ENCODE results near the gene TRMT11. TPM values are rescaled to one million over a fixed set of nuclear protein-coding genes. Genes with fewer than 3 reads are reported as not detected.
"Not testable (repeated sequence)": the region's sequence is repeated elsewhere in the genome, so short reads cannot be mapped to it uniquely, and the experiment has no call there.

The TRMT11 gene
- total and polyA plus RNA-seq, 2 of the 13 experiments (the other 11 are each of a cell fraction or from before 2014, with no cell fraction given) = 42.2 to 81.9 TPM

DNA sequence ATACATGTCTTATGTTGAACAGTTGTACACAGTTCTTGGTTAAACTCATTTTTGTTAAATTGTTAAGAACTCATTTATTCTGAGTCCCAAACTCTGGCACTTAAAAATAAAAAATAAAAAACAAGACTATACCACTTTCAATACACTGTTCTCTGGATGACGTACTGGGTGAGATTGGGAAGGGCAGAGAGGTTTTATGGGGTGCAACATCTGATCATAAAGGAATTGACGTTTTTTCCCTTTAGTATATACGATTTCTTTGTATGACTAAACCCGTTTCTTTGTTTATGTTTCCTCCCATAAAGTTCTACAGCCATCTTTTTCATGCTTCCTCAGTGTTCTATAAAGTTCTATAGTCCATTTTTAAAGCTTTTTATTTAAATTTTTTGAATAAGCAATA lies 69.1 kb downstream of the TRMT11 start (continued):
- TF ChIP-seq CBX2 (IDR thresholded peaks at IDR 0.05; ENCODE audit: low read depth, low read length) (no peak), CBX2 (CRISPR knock-in tag; IDR thresholded peaks at IDR 0.05; ENCODE audit: low read depth) (no peak), PREB (CRISPR knock-in tag; IDR thresholded peaks at IDR 0.05) (no peak)

GRCh38 chr6:126056355-126057004 lies 70.1 kb downstream of the TRMT11 start:
- intact Hi-C loops (cut with micrococcal nuclease; ENCODE audit: unreplicated experiment) (no loop called here), in situ Hi-C loops (cut with HindIII; ENCODE audit: extremely low pct_ligation_motif_present, low pct_unique_long_range_greater_than_20kb) (no loop called here)
- Histone ChIP-seq H3K4me2 (ENCODE audit: low read depth, low read length) (no peak overlapping the region), H3K4me1 (ENCODE audit: insufficient read depth, low read length) (no peaks in the 10 kb centered on the region; the same call in 1 of the 2 replicates), H4K20me1 (ENCODE audit: insufficient read depth, low read length) (no peaks in the 10 kb centered on the region), H3K9me3 (ENCODE audit: low read length) (no peaks in the 10 kb centered on the region), H3K36me3 (replicated peaks in 1 of 2; ENCODE audit: control insufficient read depth in 1 of 2, insufficient read depth in 2 of 2, low read length in 2 of 2) (peaks cover 10 to 26% of the 10 kb centered on the region in 2 experiments), H2AFZ (ENCODE audit: low read length) (no peak overlapping the region), H3K4me3 (replicated peaks in 1 of 3; ENCODE audit: insufficient read depth in 1 of 3, low read depth in 2 of 3, low read length in 3 of 3) (no peak overlapping the region), H3K9ac (ENCODE audit: insufficient read depth, low read depth, low read length) (no peak overlapping the region), H3K79me2 (ENCODE audit: insufficient read depth, low read length) (no peaks in the 10 kb centered on the region), H3K27me3 (ENCODE audit: control insufficient read depth in 1 of 2, insufficient read depth in 2 of 2, low read length in 2 of 2) (no peaks in the 10 kb centered on the region), H3K27ac (ENCODE audit: extremely low read length, insufficient read depth, low read length) (no peak overlapping the region)
- DNase-seq (ENCODE audit: low spot score) (no peak), ATAC-seq (no peak), FAIRE-seq (no peak)
- ChIA-PET CTCF (ENCODE audit: low intra/inter-chr PET ratio, low total read pairs) (no interaction called here), POLR2A (no interaction called here)
- 94% methylated on average over 5 of the region's 5 CpGs for WGBS (ENCODE audit: low lambda C conversion rate)
- TF ChIP-seq ZBTB7A (CRISPR knock-in tag; IDR thresholded peaks at IDR 0.05) = no peak
- peak; percentile 51 for TF ChIP-seq RBM22 (optimal IDR thresholded peaks at IDR 0.05; ENCODE audit: low read length)
- TF ChIP-seq ESRRA (CRISPR knock-in tag; IDR thresholded peaks at IDR 0.05; ENCODE audit: low read depth) = no peak
- TF ChIP-seq ARID2 (CRISPR knock-in tag; IDR thresholded peaks at IDR 0.05; ENCODE audit: borderline replicate concordance) = no peak
- 0 out of 2 replicates have a peak, but pooled peaks have one; percentile 19 for TF ChIP-seq POLR2G (IDR thresholded peaks at IDR 0.05; ENCODE audit: low read depth, low read length)
- no peak for TF ChIP-seq GTF2F1 (IDR thresholded peaks at IDR 0.05; ENCODE audit: low read length)
- no TSS peak for BruUV-seq (replicated peaks)

DNA sequence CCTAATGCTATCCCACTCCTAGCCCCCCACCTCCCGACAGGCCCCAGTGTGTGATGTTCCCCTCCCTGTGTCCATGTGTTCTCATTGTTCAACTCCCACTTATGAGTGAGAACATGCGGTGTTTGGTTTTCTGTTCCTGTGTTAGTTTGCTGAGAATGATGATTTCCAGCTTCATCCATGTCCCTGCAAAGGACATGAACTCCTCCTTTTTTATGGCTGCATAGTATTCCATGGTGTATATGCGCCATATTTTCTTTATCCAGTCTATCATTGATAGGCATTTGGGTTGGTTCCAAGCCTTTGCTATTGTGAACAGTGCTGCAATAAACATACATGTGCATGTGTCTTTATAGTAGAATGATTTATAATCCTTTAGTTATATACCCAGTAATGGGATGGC lies 71.7 kb downstream of the TRMT11 start:
- H3K79me2 ChIP-seq (ENCODE audit: insufficient read depth, low read length); H3K27ac ChIP-seq (ENCODE audit: extremely low read length, insufficient read depth, low read length); H3K9ac ChIP-seq (ENCODE audit: insufficient read depth, low read depth, low read length); ATAC-seq; in situ Hi-C loops (cut with HindIII; ENCODE audit: extremely low pct_ligation_motif_present, low pct_unique_long_range_greater_than_20kb); H3K27me3 ChIP-seq (ENCODE audit: control insufficient read depth in 1 of 2, insufficient read depth in 2 of 2, low read length in 2 of 2); CTCF ChIA-PET (ENCODE audit: low intra/inter-chr PET ratio, low total read pairs); DNase-seq (ENCODE audit: low spot score); FAIRE-seq; BruUV-seq (replicated peaks); H2AFZ ChIP-seq (ENCODE audit: low read length); POLR2A ChIA-PET; H3K4me2 ChIP-seq (ENCODE audit: low read depth, low read length); H4K20me1 ChIP-seq (ENCODE audit: insufficient read depth, low read length); H3K4me3 ChIP-seq (replicated peaks in 1 of 3; ENCODE audit: insufficient read depth in 1 of 3, low read depth in 2 of 3, low read length in 3 of 3); intact Hi-C loops (cut with micrococcal nuclease; ENCODE audit: unreplicated experiment); H3K9me3 ChIP-seq (ENCODE audit: low read length); H3K4me1 ChIP-seq (ENCODE audit: insufficient read depth, low read length): not testable (repeated sequence)
- 98% methylated on average over 3 of the region's 3 CpGs for WGBS (ENCODE audit: low lambda C conversion rate)
- peaks cover 7 to 26% of the 10 kb centered on the region in 2 experiments for H3K36me3 ChIP-seq (replicated peaks in 1 of 2; ENCODE audit: control insufficient read depth in 1 of 2, insufficient read depth in 2 of 2, low read length in 2 of 2)

Data from HepG2 (cell line).